K562 (cell line): Measurements from ENCODE around the gene SOAT2. TPM values are rescaled to one million over a fixed set of nuclear protein-coding genes. Genes with fewer than 3 reads are reported as not detected.
A peak's percentile ranks its signal among the peaks of the same experiment; 100 is the strongest.

Experiments used
- CREM ChIP-seq: IDR thresholded peaks from 2 replicates; pipeline ENCODE4 v1.6.1; 2014; ENCODE audit warnings: antibody characterized with exemption, low read depth
- JUND ChIP-seq, 2 experiments: IDR thresholded peaks; 2 replicates in 1 of 2; 3 replicates in 1 of 2; pipeline ENCODE4 v1.6.1; 2011; ENCODE audit warnings: borderline replicate concordance in 2 of 2, low read depth in 2 of 2, low read length in 2 of 2, improper control_type of control experiment in 1 of 2, missing biosample characterization in 1 of 2, missing genetic modification characterization in 1 of 2, missing genetic modification reagents in 1 of 2
- KHSRP ChIP-seq: fragments of 450-650 bp; IDR thresholded peaks from 2 replicates; pipeline ENCODE4 v1.6.1; 2017
- L3MBTL2 ChIP-seq: fragments of 450-650 bp; IDR thresholded peaks from 2 replicates; pipeline ENCODE4 v1.6.1; 2016; ENCODE audit warnings: mild to moderate bottlenecking, moderate library complexity
- POLR2AphosphoS5 ChIP-seq: IDR thresholded peaks from 2 replicates; pipeline ENCODE4 v1.6.1; 2011; ENCODE audit warnings: mild to moderate bottlenecking, low read depth, low read length, moderate library complexity; ENCODE audit not compliant: control insufficient read depth, insufficient read depth
- RBBP5 ChIP-seq: fragments of 200-600 bp; sonication (generic); IDR thresholded peaks from 2 replicates; pipeline ENCODE4 v1.6.1; 2012; ENCODE audit warnings: borderline replicate concordance, mild to moderate bottlenecking, low read length, control low read depth, inconsistent platforms; ENCODE audit not compliant: insufficient read depth, poor library complexity, severe bottlenecking
- SAP30 ChIP-seq: fragments of 200-600 bp; sonication (generic); IDR thresholded peaks from 2 replicates; pipeline ENCODE4 v1.6.1; 2012; ENCODE audit warnings: borderline replicate concordance, low read depth, mild to moderate bottlenecking, moderate library complexity, low read length, control low read depth, inconsistent platforms; ENCODE audit not compliant: insufficient read depth, poor library complexity, severe bottlenecking
- ZNF431 ChIP-seq: sonication (generic); formaldehyde crosslinking; IDR thresholded peaks from 2 replicates; pipeline ENCODE4 v1.8.0; 2022; ENCODE audit warnings: mild to moderate bottlenecking, missing genetic modification reagents
- polyA plus RNA-seq, 8 experiments: library from polyadenylated mRNA; depleted of rRNA in 4 of 8; stranded (reverse) in 5 of 8; unstranded in 3 of 8; fragments of >200 nt; fragmentation: Nextera tagmentation in 2 of 8; fragmentation: Illumina TruSeq in 1 of 8; extraction: Ambion mirVana in 2 of 8; extraction: Trizol in 1 of 8; gene quantifications; 2 replicates each; pipeline versions ENCODE4 v1.2.1 to v1.2.3, GENCODE V29; 2011 to 2014; ENCODE audit warnings: inconsistent platforms in 1 of 8, missing spikeins in 1 of 8
- total RNA-seq, 7 experiments: library from RNA; depleted of rRNA in 6 of 7; stranded (reverse); fragments of >200 nt in 6 of 7; fragmentation: Illumina TruSeq in 2 of 7; extraction: Trizol in 2 of 7; gene quantifications; 2 replicates each; pipeline versions ENCODE4 v1.2.1 to v1.2.3, GENCODE V29; 2011 to 2021; ENCODE audit warnings: low replicate concordance in 1 of 7
- TF ChIP-seq, protein P1 (sequence below), 2 experiments: IDR thresholded peaks in 1 of 2; conservative IDR thresholded peaks in 1 of 2; 2 replicates each; pipeline ENCODE4 v1.6.1; 2016; ENCODE audit warnings: low read depth in 2 of 2, mild to moderate bottlenecking in 1 of 2, missing compliant biosample characterization in 1 of 2, missing genetic modification characterization in 1 of 2, moderate library complexity in 1 of 2
- TF ChIP-seq, protein P2 (sequence below), 2 experiments: fragments of 450-650 bp; formaldehyde crosslinking in 1 of 2; IDR thresholded peaks; 2 replicates each; pipeline versions ENCODE4 v1.4.0 to v1.6.1; 2014 to 2020; ENCODE audit warnings: mild to moderate bottlenecking in 2 of 2, borderline replicate concordance in 1 of 2, low read depth in 1 of 2
- TF ChIP-seq, protein P3 (sequence below): fragments of 250-450 bp; sonication (Bioruptor Pico); IDR thresholded peaks from 2 replicates; pipeline ENCODE4 v1.8.0; 2022; ENCODE audit warnings: inconsistent platforms

SOAT2 gene
- total and polyA plus RNA-seq, 9 of the 15 experiments (the other 6 are each of a cell fraction or from before 2014, with no cell fraction given), result 0.04 TPM; not detected in 8

DNA sequence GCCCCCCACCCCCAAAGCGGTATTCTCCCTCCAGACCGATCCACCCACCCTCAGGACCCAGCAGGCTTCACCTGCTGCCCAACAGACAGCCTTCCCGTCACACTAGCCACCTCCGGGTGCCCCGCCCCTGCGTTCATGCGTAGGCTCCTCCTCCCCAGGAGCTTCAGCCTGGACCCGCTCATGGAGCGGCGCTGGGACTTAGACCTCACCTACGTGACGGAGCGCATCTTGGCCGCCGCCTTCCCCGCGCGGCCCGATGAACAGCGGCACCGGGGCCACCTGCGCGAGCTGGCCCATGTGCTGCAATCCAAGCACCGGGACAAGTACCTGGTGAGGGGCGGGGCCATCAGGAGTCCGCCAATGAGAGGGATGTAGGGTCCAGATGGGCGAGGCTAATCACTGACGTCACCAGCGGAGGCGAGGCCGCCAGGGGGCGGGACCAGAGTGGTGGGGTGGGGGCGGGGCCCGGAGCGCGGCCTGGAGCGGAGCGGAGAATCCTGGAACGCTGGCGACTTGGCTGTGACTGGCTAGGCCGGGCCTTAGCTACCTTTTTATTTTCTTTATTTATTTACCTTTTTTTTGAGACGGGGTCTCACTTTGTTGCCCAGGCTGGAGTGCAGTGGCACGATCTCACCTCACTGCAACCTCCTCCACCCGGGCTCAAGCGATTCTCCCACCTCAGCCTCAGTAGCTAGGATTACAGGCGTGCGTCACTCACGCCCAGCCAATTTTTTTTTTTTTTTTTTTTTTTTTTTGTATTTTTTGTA lies 49.0 kb upstream of the SOAT2 start (continued):
- TF ChIP-seq POLR2AphosphoS5, result 0 out of 2 replicates have a peak, but pooled peaks have one; percentile 35
- TF ChIP-seq, protein P1, sequence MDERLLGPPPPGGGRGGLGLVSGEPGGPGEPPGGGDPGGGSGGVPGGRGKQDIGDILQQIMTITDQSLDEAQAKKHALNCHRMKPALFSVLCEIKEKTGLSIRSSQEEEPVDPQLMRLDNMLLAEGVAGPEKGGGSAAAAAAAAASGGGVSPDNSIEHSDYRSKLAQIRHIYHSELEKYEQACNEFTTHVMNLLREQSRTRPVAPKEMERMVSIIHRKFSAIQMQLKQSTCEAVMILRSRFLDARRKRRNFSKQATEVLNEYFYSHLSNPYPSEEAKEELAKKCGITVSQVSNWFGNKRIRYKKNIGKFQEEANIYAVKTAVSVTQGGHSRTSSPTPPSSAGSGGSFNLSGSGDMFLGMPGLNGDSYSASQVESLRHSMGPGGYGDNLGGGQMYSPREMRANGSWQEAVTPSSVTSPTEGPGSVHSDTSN (CRISPR knock-in tag; IDR thresholded peaks at IDR 0.05; ENCODE audit: low read depth), result no peak
- TF ChIP-seq, protein P1 (tag; conservative IDR thresholded peaks at IDR 0.05; ENCODE audit: low read depth), result peak; percentile 59
- peak; percentile 40; the same call in 1 of the 2 replicates for TF ChIP-seq L3MBTL2
- TF ChIP-seq, protein P2, sequence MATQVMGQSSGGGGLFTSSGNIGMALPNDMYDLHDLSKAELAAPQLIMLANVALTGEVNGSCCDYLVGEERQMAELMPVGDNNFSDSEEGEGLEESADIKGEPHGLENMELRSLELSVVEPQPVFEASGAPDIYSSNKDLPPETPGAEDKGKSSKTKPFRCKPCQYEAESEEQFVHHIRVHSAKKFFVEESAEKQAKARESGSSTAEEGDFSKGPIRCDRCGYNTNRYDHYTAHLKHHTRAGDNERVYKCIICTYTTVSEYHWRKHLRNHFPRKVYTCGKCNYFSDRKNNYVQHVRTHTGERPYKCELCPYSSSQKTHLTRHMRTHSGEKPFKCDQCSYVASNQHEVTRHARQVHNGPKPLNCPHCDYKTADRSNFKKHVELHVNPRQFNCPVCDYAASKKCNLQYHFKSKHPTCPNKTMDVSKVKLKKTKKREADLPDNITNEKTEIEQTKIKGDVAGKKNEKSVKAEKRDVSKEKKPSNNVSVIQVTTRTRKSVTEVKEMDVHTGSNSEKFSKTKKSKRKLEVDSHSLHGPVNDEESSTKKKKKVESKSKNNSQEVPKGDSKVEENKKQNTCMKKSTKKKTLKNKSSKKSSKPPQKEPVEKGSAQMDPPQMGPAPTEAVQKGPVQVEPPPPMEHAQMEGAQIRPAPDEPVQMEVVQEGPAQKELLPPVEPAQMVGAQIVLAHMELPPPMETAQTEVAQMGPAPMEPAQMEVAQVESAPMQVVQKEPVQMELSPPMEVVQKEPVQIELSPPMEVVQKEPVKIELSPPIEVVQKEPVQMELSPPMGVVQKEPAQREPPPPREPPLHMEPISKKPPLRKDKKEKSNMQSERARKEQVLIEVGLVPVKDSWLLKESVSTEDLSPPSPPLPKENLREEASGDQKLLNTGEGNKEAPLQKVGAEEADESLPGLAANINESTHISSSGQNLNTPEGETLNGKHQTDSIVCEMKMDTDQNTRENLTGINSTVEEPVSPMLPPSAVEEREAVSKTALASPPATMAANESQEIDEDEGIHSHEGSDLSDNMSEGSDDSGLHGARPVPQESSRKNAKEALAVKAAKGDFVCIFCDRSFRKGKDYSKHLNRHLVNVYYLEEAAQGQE (IDR thresholded peaks at IDR 0.05; ENCODE audit: borderline replicate concordance), result no peak
- TF ChIP-seq, protein P2 (CRISPR knock-in tag; IDR thresholded peaks at IDR 0.05; ENCODE audit: low read depth), result 0 out of 2 replicates have a peak, but pooled peaks have one; percentile 29
- TF ChIP-seq RBBP5, result peak; percentile 36
- TF ChIP-seq ZNF431 (CRISPR knock-in tag), result 0 out of 2 replicates have a peak, but pooled peaks have one; percentile 26
- TF ChIP-seq KHSRP, result no peak
- TF ChIP-seq, protein P3, sequence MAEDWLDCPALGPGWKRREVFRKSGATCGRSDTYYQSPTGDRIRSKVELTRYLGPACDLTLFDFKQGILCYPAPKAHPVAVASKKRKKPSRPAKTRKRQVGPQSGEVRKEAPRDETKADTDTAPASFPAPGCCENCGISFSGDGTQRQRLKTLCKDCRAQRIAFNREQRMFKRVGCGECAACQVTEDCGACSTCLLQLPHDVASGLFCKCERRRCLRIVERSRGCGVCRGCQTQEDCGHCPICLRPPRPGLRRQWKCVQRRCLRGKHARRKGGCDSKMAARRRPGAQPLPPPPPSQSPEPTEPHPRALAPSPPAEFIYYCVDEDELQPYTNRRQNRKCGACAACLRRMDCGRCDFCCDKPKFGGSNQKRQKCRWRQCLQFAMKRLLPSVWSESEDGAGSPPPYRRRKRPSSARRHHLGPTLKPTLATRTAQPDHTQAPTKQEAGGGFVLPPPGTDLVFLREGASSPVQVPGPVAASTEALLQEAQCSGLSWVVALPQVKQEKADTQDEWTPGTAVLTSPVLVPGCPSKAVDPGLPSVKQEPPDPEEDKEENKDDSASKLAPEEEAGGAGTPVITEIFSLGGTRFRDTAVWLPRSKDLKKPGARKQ, result no peak
- TF ChIP-seq SAP30, result peak; percentile 83
- TF ChIP-seq CREM, result peak; percentile 85
- peak; percentile 47; the same call in 1 of the 2 replicates for TF ChIP-seq JUND (IDR thresholded peaks at IDR 0.05; ENCODE audit: borderline replicate concordance, low read depth, low read length)
- peak; percentile 36; the same call in 1 of the 3 replicates for TF ChIP-seq JUND (tag; IDR thresholded peaks at IDR 0.05; ENCODE audit: borderline replicate concordance, low read depth, low read length)
